GM19351 (cell line): Measurements from ENCODE around the gene CEP128.

Experiments used
- ATAC-seq: cut with Tn5 transposase; IDR thresholded peaks from one replicate; pipeline ENCODE4 v1.9.1; 2021; ENCODE audit warnings: mild to moderate bottlenecking, moderate library complexity; ENCODE audit not compliant: unreplicated experiment

CEP128 gene

GRCh38 chr14:80621701-80622100 is 319.8 kb downstream of the CEP128 start:
- ATAC-seq: peak; percentile 83

- no peak for ATAC-seq
Observed at GRCh38 chr14:80620434-80620833, 321.1 kb downstream of the CEP128 start.

GRCh38 chr14:80618751-80619329 is 322.7 kb downstream of the CEP128 start:
- ATAC-seq: no peak

GRCh38 chr14:80615831-80616230 is 325.7 kb downstream of the CEP128 start:
- peak; percentile 94 for ATAC-seq

GRCh38 chr14:80609055-80609454 is 332.5 kb downstream of the CEP128 start:
- ATAC-seq: no peak

- no peak for ATAC-seq
Observed at GRCh38 chr14:80608563-80608962, 333.0 kb downstream of the CEP128 start.

- ATAC-seq: no peak
Observed at GRCh38 chr14:80607430-80608190, 333.9 kb downstream of the CEP128 start.

- no peak for ATAC-seq
Observed at GRCh38 chr14:80606347-80606772, 335.2 kb downstream of the CEP128 start.

- ATAC-seq: no peak
Observed at GRCh38 chr14:80605536-80605935, 336.0 kb downstream of the CEP128 start.

GRCh38 chr14:80602946-80603345 is 338.6 kb downstream of the CEP128 start:
- no peak for ATAC-seq

GRCh38 chr14:80587096-80587724 is 354.3 kb downstream of the CEP128 start:
- peak; percentile 94 for ATAC-seq

GRCh38 chr14:80586131-80586530 is 355.4 kb downstream of the CEP128 start:
- ATAC-seq: no peak

GRCh38 chr14:80585506-80585835 is 356.1 kb downstream of the CEP128 start:
- no peak for ATAC-seq

- ATAC-seq: no peak
Observed at GRCh38 chr14:80584744-80585505, 356.6 kb downstream of the CEP128 start.

GRCh38 chr14:80577599-80577998 is 363.9 kb downstream of the CEP128 start:
- no peak for ATAC-seq

- ATAC-seq: no peak
Observed at GRCh38 chr14:80576401-80576800, 365.1 kb downstream of the CEP128 start.

- ATAC-seq: peak; percentile 60
Observed at GRCh38 chr14:80575763-80576162, 365.8 kb downstream of the CEP128 start.

GRCh38 chr14:80572666-80573065 is 368.9 kb downstream of the CEP128 start:
- no peak for ATAC-seq

GRCh38 chr14:80570930-80571298 is 370.6 kb downstream of the CEP128 start:
- no peak for ATAC-seq

GRCh38 chr14:80567905-80568536 is 373.5 kb downstream of the CEP128 start:
- ATAC-seq: no peak

GRCh38 chr14:80565001-80565400 is 376.5 kb downstream of the CEP128 start:
- no peak for ATAC-seq
